Caki2 (cell line): ENCODE results near the gene CTCFL. TPM values are rescaled to one million over a fixed set of nuclear protein-coding genes. Genes with fewer than 3 reads are reported as not detected.

Source experiments
- DNase-seq: peaks from one replicate; pipeline ENCODE4 v3.0.0-alpha.2; 2015; ENCODE audit warnings: low read depth
- in situ Hi-C: cut with HindIII; loops from 2 replicates; pipeline ENCODE4 v1.10.0; 2016; ENCODE audit warnings: low sequenced_read_pairs, low pct_unique_long_range_greater_than_20kb, mixed read lengths
- total RNA-seq: library from RNA; depleted of rRNA; stranded (reverse); fragments of >200 nt; shearing (Covaris generic); gene quantifications from 2 replicates; pipeline ENCODE4 v1.2.3, GENCODE V29; 2014; ENCODE audit warnings: low replicate concordance; rRNA removed

CTCFL gene
- not detected in 2 replicates for total RNA-seq

GRCh38 chr20:57524511-57525176, at the start of gene CTCFL:
Gene CTCFL, minus strand, starts transcription at chr20:57525140. Its CDS starts 935 bp downstream, at chr20:57524205.
- in situ Hi-C loops, result no loop called here
- DNase-seq, result no peak

GRCh38 chr20:57573894-57574293, 49.0 kb upstream of the CTCFL start:
- in situ Hi-C loops, result no loop called here
- DNase-seq, result no peak

GRCh38 chr20:57573242-57573641, 48.3 kb upstream of the CTCFL start:
- DNase-seq, result no peak
- in situ Hi-C loops, result no loop called here

GRCh38 chr20:57571782-57572416, 47.0 kb upstream of the CTCFL start:
- in situ Hi-C loops, result no loop called here
- DNase-seq, result no peak

- in situ Hi-C loops, result no loop called here
- no peak for DNase-seq
These were observed 46.0 kb upstream of the CTCFL start for GRCh38 chr20:57570920-57571319.

GRCh38 chr20:57570145-57570850, 45.4 kb upstream of the CTCFL start:
- no peak for DNase-seq
- in situ Hi-C loops, result no loop called here

- no peak for DNase-seq
- in situ Hi-C loops, result no loop called here
These were observed 44.0 kb upstream of the CTCFL start for GRCh38 chr20:57568960-57569359.

GRCh38 chr20:57568088-57568896, 43.4 kb upstream of the CTCFL start:
- no peak for DNase-seq
- in situ Hi-C loops, result no loop called here

GRCh38 chr20:57567471-57568079, 42.6 kb upstream of the CTCFL start:
- in situ Hi-C loops, result no loop called here
- no peak for DNase-seq

- in situ Hi-C loops, result no loop called here
- no peak for DNase-seq
These were observed 42.0 kb upstream of the CTCFL start for GRCh38 chr20:57566803-57567459.

- in situ Hi-C loops, result no loop called here
These were observed 41.5 kb upstream of the CTCFL start for GRCh38 chr20:57566399-57566798.

GRCh38 chr20:57564951-57565642, 40.2 kb upstream of the CTCFL start:
- in situ Hi-C loops, result no loop called here
- DNase-seq, result no peak

More at GRCh38 chr20:57566399-57566798, 41.5 kb upstream of the CTCFL start:
- no peak for DNase-seq

- in situ Hi-C loops, result no loop called here
- DNase-seq, result no peak
These were observed 39.4 kb upstream of the CTCFL start for GRCh38 chr20:57564180-57564802.

- no peak for DNase-seq
- in situ Hi-C loops, result no loop called here
These were observed 38.6 kb upstream of the CTCFL start for GRCh38 chr20:57563522-57563921.

GRCh38 chr20:57562541-57563465, 37.9 kb upstream of the CTCFL start:
- DNase-seq, result no peak
- in situ Hi-C loops, result no loop called here
